Right lung (tissue), 10 donors: ENCODE results near the gene SUCO. TPM values are rescaled to one million over a fixed set of nuclear protein-coding genes. Genes with fewer than 3 reads are reported as not detected.
A peak's percentile ranks its signal among the peaks of the same experiment; 100 is the strongest.
"Not testable (repeated sequence)": the region's sequence is repeated elsewhere in the genome, so short reads cannot be mapped to it uniquely, and the experiment has no call there.

Source experiments
- DNase-seq, 2 donors: peaks; one replicate each; pipeline ENCODE4 v3.0.0-alpha.2; 2013
- long read RNA-seq, 8 donors: transcript quantifications; one replicate each; lab custom pipeline, GENCODE V29; 2026
- polyA plus RNA-seq, 5 donors: library from polyadenylated mRNA; unstranded; fragments of 120-200 nt; gene quantifications; one replicate each; pipeline versions ENCODE4 v1.2.1 to v1.2.3, GENCODE V29; 2013; ENCODE audit warnings: inconsistent platforms in 1 of 5, low replicate concordance in 1 of 5; ENCODE audit not compliant: insufficient read length in 5 of 5, insufficient read depth in 1 of 5

The SUCO gene
- 10 to 100 TPM; 45.4 to 75.7 (median 65.3) TPM for polyA plus RNA-seq
- long read RNA-seq, donor 1, partial matches to known transcripts: 18 of 21 reads
- long read RNA-seq, donor 1, other reads (novel, unspliced or antisense): 0 of 21 reads
- long read RNA-seq, donor 2, partial matches to known transcripts: 0 of 1 reads
- long read RNA-seq, donor 2, other reads (novel, unspliced or antisense): 0 of 1 reads
- long read RNA-seq, donor 3, partial matches to known transcripts: 7 of 13 reads
- long read RNA-seq, donor 3, other reads (novel, unspliced or antisense): 0 of 13 reads
- long read RNA-seq, donor 4, partial matches to known transcripts: 6 of 10 reads
- long read RNA-seq, donor 4, other reads (novel, unspliced or antisense): 0 of 10 reads
- long read RNA-seq, donor 5, partial matches to known transcripts: 5 of 9 reads
- long read RNA-seq, donor 5, other reads (novel, unspliced or antisense): 0 of 9 reads
- long read RNA-seq, donor 6, partial matches to known transcripts: 0 of 3 reads
- long read RNA-seq, donor 6, other reads (novel, unspliced or antisense): 0 of 3 reads
- long read RNA-seq, donor 7, partial matches to known transcripts: 23 of 26 reads
- long read RNA-seq, donor 7, other reads (novel, unspliced or antisense): 0 of 26 reads
- long read RNA-seq, donor 8, partial matches to known transcripts: 0 of 1 reads
- long read RNA-seq, donor 8, other reads (novel, unspliced or antisense): 0 of 1 reads

- peak; percentile 100 for DNase-seq
Measured at GRCh38 chr1:172532700-172533512, at the start of gene SUCO. TSS of gene SUCO (plus strand) at chr1:172533150. CDS start at chr1:172533436, 286 bp downstream.

GRCh38 chr1:172483448-172483847 lies 49.5 kb upstream of the SUCO start:
- no peak for DNase-seq

DNA sequence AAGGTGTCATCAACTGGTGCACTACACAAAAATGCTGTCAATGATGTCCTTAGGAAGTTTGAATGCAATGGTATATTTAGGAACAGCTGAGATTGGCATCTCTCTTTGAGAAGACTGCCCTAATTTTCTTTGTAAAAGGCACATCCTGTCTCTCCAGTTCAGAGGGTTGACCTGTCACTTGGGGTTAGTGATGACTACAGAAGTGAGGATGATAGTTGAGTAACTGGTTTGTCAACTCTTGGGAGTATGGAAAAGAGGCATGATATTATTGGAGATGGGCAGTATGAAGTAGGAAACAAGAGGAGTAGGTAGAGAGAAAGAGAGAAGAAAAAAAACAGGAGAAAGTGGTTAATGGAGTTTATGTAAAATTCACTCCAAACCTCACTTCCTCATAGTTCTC lies 48.7 kb upstream of the SUCO start:
- DNase-seq: no peak

DNA sequence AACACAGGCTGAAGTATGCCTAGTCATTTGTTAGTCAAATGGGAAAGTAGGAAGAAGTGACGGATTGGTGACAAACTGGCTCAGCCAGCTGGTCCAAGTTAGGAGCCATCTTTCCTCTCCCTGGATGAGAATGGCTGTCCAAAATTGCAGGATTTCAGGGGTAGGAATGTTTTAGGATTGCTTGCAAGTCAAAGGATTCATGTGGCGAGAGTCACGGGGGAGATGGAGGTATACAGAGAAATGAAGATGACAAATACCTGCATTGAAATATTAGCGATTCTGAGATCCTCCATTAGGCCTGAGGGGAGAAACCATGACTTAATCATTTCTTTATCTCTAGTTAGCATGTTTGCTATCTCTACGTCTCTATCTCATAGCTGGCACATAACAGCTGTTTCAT lies 47.3 kb upstream of the SUCO start:
- no peak for DNase-seq

- DNase-seq: no peak
Measured at GRCh38 chr1:172486805-172487454, 46.0 kb upstream of the SUCO start.

DNA sequence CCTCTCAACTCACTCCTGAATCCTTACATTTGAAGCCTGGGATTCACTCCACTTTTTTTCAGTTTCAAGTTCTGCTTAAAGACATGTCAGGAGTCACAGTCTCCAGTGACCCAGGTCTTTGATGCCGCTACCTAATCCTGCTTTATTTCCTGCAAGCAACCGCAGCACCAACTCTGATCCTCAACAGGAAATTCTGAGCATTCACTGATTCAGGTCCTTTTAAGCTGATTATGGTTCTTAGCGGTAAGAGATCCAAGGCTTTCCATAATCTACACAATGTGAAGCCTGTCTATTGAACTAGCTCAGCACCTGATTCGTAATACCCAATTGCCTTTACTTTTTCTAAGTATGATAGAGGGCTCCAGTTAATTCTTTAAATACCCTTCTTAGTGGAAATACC lies 45.4 kb upstream of the SUCO start:
- no peak for DNase-seq

- DNase-seq: no peak
Measured at GRCh38 chr1:172488393-172488792, 44.6 kb upstream of the SUCO start.

DNA sequence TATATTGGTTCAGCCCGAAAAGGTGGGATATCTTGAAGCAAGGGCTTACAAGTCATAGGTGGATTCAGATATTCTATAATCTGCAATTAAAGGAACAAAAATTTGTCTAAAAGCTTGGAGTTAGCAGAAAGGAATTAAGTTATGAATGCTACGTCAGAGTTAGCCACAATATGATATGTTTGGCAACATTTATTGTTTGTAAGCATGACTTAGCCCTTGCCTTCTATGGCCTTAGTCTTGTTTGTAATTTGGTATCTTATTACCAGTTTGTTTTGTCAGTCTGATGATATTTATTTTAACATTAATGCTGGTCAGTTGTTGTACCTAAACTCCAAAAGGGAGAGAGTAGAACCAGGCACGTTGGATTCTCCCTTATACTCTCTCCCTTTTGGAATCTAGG lies 43.1 kb upstream of the SUCO start:
- no peak for DNase-seq

GRCh38 chr1:172492421-172492820 lies 40.5 kb upstream of the SUCO start:
- no peak for DNase-seq

DNA sequence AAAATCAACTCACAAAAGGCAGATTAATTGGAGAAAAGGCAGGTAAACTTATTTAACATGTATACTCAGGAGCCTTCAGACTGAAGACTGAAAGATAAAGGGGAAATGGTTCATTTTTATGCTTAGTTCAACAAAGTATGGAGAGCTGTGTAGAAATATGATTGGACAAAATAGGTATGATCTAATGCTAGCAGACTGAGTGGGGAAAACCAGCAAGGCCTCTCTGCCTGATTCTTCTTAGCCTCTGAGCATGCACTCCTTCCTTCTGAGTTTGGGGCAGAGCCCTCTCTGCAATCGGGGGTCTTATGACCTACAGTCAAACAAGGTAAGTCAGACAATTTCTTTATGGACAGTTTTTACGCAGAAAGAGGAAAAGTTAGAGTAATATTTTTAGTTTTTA lies 38.8 kb upstream of the SUCO start:
- no peak for DNase-seq

GRCh38 chr1:172496127-172496526 lies 36.8 kb upstream of the SUCO start:
- not testable (repeated sequence) for DNase-seq

DNA sequence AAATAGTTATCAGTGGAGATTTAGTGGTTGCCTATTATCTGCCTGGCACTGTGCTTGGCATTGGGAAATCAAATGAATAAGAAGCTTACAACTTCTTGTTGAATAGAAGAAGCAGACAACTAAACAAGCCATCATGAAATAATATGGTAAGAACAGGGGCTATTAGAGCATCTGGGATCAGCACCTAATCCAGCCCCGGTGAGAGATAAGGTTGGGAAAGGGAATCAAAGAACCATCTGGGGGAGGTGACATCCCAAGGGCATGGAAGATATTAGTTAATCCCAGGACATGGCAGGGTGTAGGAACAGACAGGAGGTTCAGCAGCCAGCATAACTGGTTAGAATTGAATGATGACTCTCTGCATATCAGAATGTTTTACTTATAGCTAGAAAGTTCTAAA lies 36.3 kb upstream of the SUCO start:
- DNase-seq: no peak

DNA sequence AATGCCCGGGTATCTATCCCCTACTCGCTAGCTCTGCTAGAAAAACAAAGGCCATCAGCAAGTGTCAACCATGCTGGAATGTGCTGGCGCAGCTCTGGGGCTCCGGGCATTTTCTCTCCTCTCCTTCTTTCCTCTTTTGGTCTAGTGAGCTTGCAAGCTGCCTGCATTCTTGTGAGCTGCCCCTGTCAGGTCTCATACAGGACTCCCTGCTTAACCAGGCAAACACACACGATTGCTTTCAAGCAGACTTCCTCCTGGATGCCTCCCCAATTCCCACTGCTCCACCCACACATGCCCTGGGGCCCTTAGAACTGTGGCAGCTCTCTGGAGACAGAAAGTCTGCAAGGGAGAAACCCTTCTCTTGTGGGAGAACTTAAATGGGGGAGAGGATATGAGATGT lies 35.7 kb upstream of the SUCO start:
- no peak for DNase-seq

GRCh38 chr1:172498857-172499256 lies 34.1 kb upstream of the SUCO start:
- DNase-seq: no peak

DNA sequence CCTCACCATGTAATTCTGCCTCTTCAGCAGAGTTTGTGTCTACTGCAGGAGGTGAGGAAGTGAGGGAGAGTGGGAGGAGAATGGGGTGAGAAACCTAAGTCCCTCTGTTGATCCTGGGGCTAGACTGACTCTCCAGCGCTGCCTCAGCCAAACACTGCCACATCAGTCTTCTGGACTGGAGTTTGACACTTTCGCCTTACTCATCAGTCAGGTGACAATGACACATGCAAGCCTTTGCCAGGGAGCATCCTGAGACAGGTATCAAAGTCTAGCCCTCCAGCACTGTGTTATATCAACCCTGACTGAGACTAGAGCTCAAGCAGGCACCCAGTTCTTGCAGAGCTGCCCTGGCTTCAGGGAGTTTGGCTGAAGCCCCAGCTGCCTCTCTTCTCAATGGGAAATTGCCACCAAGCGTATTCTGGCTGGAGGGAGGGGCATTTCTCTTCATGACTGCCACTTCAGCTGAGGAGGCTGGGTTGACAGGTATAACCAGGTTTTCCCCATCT lies 33.3 kb upstream of the SUCO start:
- peak; percentile 31 to 34 for DNase-seq

- no peak for DNase-seq
Measured at GRCh38 chr1:172500207-172500606, 32.7 kb upstream of the SUCO start.

DNA sequence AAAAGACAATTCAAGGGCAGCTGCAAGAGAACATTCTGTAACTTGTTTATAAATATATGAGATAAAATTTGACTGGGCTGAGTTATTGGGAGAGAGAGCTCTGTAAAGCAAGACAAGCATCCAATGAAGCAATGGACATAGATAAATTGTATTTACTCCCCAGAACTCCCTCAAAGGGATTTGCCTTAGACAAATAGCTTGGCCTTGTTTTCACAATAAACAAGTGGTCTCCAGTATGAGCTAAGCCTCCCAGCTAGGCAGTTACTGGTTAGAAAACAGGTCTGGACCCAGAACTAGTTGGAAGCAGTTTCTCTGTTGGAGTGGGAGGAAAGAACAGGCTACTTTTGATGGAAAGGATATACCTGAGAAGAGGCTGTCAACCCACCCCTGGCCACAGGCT lies 25.2 kb upstream of the SUCO start:
- no peak for DNase-seq

DNA sequence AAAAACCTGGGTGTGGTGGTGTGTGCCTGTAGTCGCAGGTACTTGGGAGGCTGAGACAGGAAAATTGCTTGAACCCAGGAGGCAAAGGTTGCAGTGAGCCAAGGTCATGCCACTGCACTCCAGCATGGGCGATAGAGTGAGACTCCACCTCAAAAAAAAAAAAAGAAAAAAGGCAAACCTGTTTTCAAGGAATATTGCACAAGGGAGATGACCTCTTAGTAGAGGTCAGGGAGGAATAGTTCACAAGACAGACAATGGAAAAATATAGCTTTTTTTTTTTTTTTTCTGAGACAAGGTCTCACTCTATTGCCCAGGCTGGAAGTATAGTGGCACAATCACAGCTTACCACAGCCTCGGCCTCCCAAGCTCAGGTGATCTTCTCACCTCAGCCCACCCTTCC lies 22.5 kb upstream of the SUCO start:
- no peak for DNase-seq

DNA sequence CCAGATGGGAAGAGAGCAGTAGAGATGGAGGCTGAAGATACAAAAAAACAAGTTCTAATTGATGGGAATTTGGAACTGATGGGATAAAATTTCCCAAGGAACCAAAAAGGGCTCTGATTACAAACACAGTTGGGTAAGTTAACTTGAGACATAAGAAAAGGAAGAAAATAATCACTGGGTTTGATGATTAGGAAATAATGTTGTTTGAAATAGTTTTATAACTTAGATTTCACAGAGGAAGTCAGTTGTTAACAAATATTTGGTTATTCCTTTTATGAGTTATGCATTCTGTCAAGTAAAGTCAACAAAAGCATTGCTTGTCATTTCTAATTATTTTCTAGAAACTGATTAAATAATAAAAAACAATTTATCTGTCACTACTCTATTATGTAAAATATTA lies 20.4 kb upstream of the SUCO start:
- DNase-seq: no peak

DNA sequence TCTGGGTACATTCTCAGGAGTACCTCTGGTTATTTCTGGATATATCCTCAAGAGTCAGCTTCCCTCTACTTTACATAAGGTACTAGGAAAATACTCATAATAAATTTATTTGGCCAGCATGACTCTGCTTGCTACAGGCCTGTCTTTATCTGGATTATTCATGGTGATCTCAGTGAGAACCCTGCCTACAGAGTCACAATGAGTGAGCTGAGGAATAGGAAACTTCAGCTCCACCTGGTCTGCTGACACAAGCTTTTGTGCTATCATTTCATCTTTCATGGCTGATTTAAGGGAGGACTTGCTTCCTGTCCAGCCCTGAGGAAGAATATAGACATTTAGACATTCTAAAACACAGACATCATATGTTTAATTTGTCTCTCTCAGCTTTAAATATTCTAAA lies 19.5 kb upstream of the SUCO start:
- no peak for DNase-seq

DNA sequence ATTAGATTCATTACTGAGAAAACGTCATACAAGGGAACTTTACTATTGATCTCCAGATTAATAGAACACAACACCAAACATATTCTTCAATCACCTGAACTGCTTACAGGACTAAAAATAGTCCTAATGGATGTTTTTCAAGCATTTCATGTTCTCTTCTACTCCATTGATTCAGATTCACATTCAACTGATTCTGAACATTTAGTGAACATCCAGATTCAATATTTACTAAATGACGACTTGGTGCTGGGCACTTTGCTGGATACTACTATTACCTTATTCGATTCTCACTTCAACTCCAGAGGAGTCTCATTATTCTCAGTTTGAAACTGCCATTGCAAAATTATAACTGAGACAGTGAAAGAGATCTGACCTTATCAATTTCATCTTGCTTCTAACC lies 18.8 kb upstream of the SUCO start:
- no peak for DNase-seq

GRCh38 chr1:172515436-172515835 lies 17.5 kb upstream of the SUCO start:
- no peak for DNase-seq
